Epithelial cell of proximal tubule (primary cell): ENCODE data around the gene FHIT. TPM values are rescaled to one million over a fixed set of nuclear protein-coding genes. Genes with fewer than 3 reads are reported as not detected.

ENCODE experiments used
- DNase-seq: peaks from one replicate; pipeline ENCODE4 v3.0.0-alpha.2; 2011; ENCODE audit warnings: low read depth
- H3K4me3 ChIP-seq: 2 replicates; pipeline ENCODE4 v1.5.1; 2011; ENCODE audit warnings: low read depth, mild to moderate bottlenecking, low read length
- CTCF ChIP-seq: conservative IDR thresholded peaks from 2 replicates; pipeline ENCODE4 v1.5.1; 2012; ENCODE audit warnings: low read depth, mild to moderate bottlenecking, low read length
- total RNA-seq: library from RNA; depleted of rRNA; stranded (reverse); fragments of >200 nt; gene quantifications from 2 replicates; pipeline ENCODE4 v1.2.3, GENCODE V29; 2015

FHIT gene
- total RNA-seq, 1 donor from 2014 or later, result 3.7 TPM

DNA sequence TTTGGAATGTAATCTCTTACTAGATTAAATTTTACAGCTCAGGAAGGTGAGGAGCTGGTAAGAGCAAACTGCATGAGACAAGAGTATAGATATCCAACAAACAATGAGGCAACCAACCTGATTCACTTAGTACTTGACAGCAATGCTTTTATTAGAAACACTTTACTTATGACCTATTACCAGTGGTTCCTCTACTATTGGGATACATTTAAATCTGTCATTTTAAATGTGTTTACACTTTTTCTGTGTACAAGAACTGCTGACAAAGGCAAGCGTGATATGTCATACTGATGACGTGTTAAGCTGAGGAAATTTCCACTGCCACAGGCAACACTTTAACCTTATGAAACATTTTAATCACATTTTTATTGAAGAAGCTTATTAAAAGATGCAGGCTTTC lies 1043.3 kb downstream of the FHIT start:
- no peak for TF ChIP-seq CTCF
- H3K4me3 ChIP-seq, result no peak overlapping the region
- DNase-seq, result no peak

DNA sequence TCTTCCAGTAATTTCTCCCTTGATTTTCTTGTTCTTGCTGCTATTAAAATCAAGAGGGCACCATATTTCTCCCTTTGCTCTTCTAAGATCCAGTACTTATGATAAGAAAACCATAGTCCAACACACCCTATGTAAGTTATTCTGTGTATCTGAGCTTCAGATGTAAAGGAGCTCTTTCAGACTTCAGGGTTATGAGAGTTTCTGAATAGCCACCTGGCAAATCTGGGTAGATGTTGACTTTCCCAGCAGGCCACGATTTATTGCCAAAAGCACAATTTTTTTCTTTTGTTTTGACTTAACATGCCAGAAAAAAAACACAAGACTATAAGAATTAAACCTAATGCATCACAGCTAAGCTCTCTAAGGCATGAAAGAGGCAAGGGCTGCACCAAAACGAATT lies 1045.0 kb downstream of the FHIT start:
- no peak for TF ChIP-seq CTCF

GRCh38 chr3:60202052-60202726 lies 1049.1 kb downstream of the FHIT start:
- no peak overlapping the region for H3K4me3 ChIP-seq
- peak; percentile 3 for TF ChIP-seq CTCF
- no peak for DNase-seq

More for the DNA sequence above, 1045.0 kb downstream of the FHIT start:
- H3K4me3 ChIP-seq, result no peak overlapping the region
- DNase-seq, result no peak

GRCh38 chr3:60199306-60199705 lies 1051.9 kb downstream of the FHIT start:
- H3K4me3 ChIP-seq, result no peak overlapping the region
- no peak for TF ChIP-seq CTCF
- DNase-seq, result no peak

GRCh38 chr3:60198179-60198720 lies 1053.0 kb downstream of the FHIT start:
- TF ChIP-seq CTCF, result no peak
- DNase-seq, result no peak
- H3K4me3 ChIP-seq, result no peak overlapping the region

- DNase-seq, result no peak
- H3K4me3 ChIP-seq, result no peak overlapping the region
- TF ChIP-seq CTCF, result no peak
Observed at GRCh38 chr3:60192297-60193114, 1058.7 kb downstream of the FHIT start.
